HG03135 (cell line): Measurements from ENCODE around the gene NUDT14.

Experiments
- ATAC-seq: cut with Tn5 transposase; IDR thresholded peaks from one replicate; pipeline ENCODE4 v1.9.1; 2021; ENCODE audit warnings: mild to moderate bottlenecking, moderate library complexity; ENCODE audit not compliant: unreplicated experiment

NUDT14 gene

DNA sequence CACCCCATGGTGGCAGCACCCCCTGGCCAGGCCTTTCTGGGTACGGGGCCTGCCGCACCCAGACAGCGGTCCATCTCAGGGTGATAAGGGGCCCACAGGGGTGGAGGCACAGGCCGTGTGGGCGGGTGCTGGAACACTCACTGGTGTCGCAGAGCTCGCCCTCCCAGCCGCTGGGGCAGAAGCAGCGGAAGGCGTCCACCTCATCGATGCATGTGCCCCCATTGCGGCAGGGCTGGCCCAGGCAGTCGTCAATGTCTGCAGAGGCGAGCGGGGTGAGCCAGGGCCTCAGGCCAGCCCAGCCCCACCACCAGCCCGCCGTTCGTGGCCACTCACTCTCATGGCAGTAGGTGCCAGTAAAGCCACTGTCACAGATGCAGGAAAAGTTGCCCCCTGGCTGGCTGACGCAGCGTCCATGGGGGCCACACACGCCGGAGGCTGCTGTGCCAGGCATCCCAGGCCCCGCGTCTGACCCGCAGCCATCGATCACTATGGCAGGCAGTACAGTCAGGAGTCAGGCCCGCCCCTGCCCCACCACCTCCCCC is 32.4 kb downstream of the NUDT14 start:
- ATAC-seq = no peak

GRCh38 chr14:105147671-105148603 is 33.2 kb downstream of the NUDT14 start:
- no peak for ATAC-seq

DNA sequence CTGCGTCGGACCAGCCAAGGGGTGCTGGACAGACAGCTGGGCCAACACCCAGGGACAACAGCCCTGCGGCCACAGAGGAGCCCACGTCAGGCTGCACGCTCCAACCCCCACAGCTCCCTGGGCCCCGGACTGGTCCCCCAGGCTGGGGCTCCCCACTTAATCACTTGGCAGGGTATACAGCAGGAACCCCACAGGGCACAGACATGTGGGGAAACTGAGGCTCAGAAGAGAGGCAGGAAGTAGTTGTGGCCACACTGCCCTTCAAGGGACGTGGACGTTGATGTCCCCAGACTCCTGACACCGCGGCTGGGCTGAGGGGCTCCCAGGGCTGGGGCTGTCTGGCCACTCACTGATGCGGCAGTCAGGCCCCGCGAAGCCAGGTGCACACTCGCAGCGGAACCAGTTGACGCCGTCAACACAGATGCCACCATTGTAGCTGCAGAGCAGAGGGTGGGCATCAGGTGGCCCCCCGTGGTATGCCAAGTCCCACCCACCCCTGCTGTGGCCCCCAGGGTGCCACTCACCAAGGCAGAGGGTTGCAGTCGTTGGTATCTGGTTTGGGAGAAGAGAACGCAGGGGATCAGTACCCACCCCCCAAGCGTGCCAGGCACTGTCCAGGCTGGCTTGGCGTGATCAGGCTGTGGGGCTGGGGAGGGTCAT is 34.0 kb downstream of the NUDT14 start:
- no peak for ATAC-seq

DNA sequence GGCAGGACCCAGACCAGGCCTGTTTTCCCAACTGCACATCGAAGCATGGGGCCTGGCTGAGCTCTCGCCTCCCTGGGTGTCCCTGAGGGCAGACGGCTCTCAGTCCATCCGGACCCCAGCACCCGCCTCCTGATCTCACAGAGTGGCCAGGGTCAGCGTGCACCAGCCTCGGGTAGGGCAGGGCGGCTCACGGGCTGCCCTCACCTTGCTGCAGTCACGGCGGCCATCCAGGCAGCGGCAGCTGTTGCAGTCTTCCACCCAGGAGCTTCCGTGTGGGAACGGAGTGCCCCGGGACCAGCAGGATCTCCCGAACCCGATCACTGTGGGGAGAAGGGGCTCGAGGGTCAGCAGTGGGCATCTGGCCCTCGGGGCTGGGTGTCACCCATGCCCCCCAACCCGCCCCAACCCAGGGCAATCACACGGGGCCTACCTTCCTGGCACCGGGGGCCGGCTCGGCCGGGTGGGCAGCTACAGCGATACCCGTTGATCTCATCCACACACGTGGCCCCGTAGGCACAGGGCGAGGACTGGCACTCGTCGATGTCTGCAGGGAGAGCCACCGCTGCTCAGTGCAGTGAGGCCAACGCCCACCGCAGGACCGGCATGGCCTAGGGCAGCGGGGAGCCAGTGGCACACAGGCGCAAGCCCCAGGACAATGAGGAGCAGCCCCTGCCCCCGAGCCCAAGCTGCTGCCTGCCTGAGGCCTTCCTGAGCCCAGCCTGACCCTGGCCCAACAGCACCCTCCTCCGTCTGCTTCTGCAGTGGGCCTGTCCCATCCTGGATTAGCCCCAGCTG is 34.7 kb downstream of the NUDT14 start:
- ATAC-seq = no peak

DNA sequence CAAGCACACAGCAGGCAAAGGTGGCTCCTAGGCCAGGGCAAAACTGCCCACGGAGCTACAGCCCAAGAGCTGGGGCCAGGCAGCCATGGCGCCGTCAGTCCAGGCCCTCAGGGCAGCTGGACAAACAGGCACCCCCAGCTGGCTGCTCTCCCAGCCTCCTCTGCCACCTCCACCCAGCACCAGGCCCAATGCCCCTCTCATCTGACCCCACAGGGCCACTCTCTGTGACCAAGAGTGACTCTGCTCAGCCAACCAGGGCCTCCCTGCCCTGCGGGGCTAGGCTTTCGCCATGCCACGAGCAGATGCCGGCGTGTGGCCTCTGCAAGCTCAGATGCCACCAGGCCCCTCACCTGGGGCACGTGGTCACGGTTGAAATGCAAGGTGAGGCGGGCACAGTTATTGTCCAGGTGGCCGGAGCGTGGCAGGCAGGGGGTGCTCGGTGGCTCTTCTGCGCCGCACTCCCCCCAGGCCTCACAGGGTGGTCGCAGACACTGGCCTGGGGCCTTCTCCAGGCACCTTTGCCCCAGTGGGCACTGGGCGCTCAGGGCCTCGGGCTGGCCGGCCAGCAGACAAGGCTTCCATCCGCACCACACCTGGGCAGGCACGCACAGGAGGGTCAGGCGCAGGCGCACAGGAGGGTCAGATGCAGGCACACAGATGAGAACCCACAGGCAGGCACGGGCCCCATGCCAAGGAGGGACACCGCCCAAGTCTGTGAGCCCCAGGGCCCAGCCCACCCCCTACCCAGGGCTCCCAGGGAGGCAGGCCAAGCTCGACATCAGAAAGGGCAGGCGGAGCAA is 35.5 kb downstream of the NUDT14 start:
- no peak for ATAC-seq

- no peak for ATAC-seq
Measured at GRCh38 chr14:105144666-105145380, 36.3 kb downstream of the NUDT14 start.

DNA sequence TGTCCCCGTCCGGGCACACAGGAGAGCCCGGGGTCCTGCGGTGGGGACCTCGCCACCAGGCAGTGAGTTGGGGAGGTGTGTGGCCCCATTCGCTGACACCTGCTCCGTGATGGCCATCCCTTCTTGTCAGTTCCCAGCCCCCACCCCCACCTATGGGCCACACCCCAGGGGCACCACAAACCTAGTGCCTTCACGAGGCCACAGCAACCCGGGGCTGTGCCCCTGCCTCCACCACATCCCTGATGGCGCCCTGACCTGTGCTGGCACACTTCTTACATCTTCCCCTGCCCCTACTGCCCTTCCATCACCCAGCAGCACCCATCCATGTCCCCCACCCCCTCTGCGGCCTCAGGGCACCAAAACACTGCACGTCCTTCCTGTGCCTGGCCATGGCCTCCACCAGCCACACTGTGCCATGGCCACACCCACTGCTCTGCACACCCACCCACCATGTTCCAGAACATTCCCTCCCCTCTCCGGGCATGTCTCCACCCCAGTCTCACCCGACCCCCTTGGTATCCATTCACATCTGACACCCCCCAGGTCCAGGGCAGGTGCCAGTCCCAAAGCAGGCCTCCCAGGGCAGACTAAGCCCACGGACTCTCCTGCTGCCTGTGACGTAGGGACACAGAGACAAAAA is 37.0 kb downstream of the NUDT14 start:
- ATAC-seq = no peak

DNA sequence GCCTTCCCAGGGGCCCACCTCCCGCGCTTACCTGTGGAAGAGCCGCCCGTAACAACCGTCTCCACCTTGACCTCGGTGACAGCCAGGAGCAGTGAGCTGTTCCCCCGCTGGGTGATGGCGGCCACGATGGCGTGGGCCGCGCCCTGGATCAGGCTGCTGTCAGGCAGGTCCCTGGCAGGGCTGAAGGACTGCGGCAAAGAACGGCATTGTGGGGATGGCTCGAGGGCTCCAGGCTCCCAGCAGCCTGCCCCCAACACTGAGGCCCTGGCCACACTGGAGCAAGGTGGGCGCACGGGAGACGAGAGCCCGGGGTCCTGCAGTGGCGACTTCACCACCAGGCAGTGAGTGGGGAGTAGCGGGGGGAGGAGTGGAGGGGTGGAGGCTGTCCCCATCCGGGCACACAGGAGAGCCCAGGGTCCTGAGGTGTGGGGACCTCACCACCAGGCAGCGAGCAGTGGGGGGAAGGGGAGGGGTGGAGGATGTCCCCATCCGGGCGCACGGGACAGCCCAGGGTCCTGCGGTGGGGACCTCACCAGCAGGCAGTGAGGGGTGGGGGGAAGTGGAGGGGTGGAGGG is 37.6 kb downstream of the NUDT14 start:
- ATAC-seq = no peak

GRCh38 chr14:105142651-105143450 is 38.3 kb downstream of the NUDT14 start:
- no peak for ATAC-seq

DNA sequence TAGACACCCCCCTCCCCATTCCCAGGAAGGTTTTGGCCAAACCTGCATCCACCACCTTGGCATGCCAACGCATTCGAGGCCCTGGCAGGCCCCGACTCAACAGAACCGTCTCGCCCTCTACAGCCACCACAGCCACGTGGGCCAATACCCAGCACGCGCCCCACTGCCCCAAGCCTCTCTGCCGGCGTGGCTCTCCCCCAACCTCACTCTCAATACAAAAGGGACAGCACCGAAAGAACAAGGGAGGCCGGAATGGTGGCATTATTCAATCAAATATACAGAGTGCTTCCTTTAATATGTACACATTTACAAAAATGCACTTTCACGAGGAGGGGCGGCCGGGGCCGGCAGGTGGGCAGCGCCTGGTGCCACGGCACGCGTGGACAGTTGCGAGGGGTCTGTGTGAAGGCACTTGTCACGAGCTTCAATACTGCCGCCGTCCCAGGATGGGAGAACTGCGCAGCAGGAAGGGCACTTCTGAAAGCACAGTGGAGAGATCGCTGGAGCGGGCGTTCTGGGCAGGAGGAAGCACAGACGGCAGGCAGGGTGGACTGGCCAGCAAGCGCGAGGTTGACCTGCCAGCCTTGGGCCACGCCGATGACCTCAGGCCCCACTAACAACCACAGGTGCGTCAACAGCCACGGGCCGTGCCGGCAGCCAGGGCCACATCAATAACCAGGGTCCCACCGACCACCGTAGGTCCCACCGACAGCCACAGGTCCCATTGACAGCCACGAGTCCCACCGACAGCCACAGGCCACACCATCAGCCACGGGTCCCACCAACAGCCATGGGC is 39.4 kb downstream of the NUDT14 start:
- no peak for ATAC-seq

GRCh38 chr14:105141026-105141425 is 40.1 kb downstream of the NUDT14 start:
- ATAC-seq = no peak

- no peak for ATAC-seq
Measured at GRCh38 chr14:105140581-105140980, 40.5 kb downstream of the NUDT14 start.

DNA sequence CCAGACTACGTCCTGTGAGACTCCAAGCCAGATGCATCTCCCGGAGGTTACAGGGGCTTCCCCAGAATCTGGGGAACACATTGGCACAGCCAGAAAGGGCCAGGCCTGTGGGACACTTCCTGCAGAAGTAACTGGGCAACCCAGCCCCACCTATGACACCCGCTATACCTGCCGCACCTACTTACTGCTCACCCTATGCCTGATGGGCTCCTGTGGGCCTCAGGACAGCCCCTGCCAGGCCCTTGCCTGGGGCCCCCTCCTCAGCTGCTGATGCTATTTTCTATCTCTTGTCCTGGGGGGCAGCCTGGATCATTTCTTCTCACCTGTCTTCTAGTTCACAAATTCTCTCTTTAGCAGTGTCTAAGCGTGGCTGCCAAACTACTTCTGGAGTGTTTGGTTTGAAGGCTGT is 41.3 kb downstream of the NUDT14 start:
- no peak for ATAC-seq

DNA sequence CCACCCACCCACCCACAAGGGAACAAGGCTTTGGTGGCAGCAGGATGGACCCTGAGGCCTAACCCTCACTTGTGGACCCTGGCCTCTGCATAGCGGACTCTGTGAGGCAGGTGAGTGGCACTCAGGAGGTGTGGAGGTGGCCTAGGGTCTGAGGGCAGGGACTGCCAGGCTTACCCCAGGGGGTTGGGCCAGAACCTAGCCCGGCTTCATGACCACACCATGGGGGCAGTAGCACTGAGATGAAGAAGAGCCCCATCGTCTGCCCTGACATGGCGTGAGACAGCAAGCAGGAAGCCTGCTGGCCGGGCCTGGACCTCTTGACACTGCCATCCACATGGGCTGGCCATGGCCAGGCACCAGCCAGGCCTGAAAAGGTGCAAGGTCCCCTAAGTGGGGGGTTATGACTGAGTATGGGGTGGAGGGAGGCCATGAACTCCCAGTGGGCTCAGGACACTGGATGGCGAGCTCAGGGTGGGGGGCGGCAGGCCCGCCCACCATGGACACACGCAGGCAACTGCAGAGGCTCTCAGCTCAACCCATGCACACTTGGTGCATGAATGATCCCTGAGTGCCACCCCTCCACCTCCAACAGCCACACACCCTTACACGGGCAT is 41.8 kb downstream of the NUDT14 start:
- no peak for ATAC-seq

- ATAC-seq = no peak
Measured at GRCh38 chr14:105138551-105139111, 42.5 kb downstream of the NUDT14 start.

GRCh38 chr14:105138021-105138541 is 43.0 kb downstream of the NUDT14 start:
- ATAC-seq = no peak
